ENCODE data around the gene STK32C.

Gene STK32C

DNA sequence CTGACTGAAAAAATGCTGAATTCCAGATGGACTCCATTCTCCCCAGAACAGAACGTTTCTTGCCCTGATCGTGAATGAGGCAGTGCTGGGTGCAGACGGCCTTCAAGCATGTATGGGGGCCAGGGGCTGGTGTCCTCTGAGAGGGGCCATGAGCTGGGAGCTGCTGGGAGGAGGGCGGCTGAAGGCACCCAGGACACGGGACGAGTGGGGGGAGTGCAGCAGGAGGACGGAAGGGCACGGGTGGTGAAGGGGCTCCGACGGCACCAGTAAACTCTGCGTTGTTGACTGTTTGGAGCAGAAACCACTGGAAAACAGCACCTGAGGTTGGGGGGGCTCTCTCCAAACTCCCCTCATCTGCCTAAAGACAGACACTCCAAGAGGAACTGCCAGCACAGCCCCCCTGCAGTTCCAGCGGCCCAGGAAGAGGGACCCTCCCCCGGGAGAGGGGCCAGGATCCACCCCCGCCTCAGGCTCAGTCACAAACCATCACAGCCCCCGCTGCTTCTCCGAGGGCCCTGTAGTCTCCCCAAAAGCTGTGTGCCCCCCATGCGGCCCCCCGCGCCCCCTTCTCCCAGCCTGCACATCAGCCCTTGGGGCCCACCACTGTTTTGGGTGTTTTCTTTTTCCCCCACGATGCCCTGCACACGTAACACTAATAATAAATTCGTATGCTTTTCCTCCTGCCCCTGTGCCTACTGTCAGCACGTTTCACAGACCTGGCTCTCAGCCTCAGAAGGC lies 65.5 kb downstream of the STK32C start:
- DNase-seq: no peak

DNA sequence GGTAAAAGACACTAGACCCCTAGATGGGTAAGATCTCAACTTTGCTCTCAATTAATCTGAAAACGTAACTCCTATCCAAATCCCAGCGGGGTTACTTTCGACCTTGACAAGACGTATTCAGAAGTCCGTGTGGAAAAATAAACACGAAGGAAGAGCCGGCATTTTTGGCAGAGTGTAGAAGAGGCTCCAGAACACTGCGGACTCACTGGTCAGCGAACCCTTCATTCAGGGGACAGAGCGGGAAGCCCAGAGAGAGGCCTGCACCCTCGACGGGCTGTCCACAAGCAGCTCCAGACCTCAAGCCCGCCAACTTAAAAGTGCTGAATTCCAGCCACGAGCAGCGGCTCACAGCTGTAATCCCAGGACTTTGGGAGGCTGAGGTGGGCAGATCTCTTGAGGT lies 66.3 kb downstream of the STK32C start:
- no peak for DNase-seq

DNA sequence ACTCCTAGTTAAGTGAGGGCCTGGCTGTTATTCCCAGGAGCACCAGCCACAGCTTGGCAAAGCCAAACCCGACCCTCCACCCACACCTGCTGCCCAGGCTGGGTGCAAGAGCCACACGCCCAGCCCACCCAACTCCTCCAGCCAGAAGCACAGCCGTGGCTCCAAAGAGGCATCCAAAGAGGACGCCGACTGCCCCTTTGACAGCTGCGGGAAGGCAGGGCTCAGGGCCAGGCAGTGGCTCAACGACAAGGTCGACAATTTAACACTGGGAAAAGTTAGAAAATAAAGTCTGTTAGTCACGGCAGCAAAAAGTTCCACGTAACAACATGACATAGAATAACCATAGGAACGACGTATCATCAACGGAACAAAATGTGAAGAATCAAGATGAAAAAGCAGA lies 66.7 kb downstream of the STK32C start:
- no peak for DNase-seq

DNA sequence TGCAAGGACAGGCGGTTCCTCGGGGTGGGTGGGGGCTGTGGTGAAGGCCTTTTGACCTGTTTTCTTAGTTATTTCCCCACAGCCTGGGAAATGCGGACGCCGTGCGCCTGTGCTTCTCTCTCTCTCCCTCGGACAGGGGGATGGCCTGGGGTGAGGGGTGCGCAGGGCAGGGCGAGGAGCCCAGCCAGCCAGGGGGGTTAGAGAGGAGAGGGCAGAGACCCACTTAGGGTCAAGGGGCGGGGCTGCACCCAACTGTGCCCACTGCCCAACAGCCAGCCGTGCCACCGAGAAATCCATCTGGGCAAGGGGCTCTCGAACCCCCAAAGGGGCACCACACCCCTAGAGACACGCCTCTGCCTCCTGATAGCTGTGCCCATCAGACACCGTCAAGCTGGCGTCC lies 67.2 kb downstream of the STK32C start:
- DNase-seq: no peak

DNA sequence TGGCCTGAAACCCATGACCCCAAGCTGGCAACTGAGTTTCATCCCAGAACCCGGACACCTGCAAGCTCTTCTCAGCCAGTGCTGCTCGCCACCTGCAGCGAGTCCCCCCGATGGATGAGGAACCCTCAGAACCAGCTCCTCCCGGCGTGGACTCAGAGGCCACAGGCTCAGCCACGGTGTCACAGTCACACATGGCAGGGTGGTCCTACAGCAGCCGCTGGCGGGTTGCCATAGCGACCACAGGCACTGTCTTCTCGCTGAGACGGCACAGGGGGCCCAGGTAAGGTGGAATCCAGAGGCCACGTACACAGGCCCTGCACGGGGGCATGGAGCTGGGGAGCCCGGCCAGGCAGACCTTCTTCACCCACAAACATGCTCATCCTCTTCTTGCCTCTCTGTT lies 67.6 kb downstream of the STK32C start:
- no peak for DNase-seq

DNA sequence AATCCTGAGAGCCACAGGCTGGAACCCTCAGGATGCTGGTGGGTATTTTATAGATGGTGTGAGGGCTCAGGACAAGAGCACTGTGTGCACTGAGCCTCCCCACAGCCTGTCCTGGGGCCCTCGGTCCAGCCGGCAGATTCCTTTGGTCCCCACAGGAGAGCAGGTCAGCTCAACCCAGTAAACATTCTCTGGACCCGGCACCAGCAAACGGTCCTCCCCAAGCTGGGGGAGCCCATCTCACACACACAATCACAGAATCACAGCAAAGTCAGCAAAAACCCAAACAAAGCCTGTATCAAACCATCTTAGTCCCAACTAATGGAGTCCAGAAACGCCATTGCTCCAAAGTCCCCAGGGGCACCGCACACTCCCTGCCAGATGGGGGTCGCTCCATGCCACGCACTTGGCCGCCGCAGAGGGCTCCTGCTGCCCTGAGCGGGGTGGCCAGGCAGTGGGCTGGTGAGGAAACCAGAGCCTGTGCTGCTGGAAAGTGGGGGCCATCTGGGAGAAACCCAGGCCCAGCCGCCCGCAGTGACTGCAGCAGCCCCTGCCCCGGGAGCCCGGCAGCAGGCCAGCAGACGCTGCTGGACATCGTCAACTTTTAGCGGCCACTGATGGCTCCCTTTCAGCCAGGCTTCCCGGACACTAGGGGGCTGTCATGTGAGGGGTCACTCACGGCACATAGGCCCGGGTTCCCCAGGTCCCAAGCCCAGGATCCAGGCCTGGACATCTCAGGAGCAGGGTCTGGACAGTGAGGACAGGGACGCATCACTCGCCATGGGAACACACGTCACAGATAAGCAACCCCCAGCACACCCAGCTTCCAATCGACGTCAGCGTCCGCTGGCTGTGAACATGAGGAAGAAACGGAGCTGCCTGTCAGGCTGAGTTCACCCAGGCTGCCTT lies 68.4 kb downstream of the STK32C start:
- no peak for DNase-seq

DNA sequence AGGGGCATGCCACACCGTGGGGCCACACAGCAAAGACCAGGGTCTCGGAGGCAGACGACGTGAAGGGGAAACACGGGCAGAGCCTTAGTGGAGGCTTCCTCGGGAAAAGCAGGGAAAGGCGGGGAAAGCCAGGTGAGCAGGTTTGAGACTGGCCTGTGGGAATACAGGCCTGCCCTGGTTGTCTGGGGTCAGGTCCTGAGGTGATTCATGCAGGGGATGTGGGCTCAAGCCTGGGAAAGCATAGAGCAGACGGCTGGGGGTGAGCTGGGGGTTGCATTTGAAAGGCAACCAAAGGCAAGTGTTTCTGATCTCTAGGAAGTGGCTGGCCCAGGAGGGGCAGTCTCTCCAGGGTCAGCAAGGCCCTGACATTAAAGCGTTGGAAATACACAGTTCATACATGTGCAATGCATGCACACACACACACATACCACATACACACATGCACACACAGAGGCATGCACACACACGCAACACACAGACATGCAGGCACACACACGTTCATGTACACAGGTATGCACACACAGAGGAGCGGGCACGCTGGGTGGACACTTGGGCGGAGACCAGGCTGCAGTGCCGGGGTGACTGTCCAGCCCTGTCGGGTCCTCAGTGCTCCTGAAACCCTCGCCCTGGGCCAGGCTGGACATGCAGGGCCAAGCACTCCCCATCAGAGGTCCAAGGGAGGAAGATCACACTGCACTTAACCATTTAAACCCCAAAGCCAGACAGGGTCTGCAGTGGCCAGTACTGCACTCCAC lies 69.2 kb downstream of the STK32C start:
- DNase-seq: no peak

DNA sequence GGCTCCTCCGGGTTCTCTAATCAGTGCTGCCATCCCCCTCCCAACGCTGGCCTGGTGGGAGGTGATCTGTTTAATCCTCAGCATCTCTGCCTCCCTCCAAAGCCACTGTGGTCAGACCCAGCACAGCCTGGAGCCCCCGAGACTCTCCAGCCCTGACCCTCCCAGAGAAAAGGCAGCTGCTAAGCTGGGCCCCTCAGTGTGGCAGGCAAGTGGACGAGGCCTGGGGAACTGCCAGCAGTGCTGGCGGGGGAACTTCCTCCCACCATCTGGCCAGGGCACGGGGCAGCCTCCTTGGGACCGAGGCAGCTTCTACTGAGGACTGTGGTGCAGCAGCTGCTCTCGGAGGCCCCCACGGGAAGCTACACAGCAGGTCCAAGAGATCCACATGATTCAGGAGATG lies 69.9 kb downstream of the STK32C start:
- DNase-seq: no peak

DNA sequence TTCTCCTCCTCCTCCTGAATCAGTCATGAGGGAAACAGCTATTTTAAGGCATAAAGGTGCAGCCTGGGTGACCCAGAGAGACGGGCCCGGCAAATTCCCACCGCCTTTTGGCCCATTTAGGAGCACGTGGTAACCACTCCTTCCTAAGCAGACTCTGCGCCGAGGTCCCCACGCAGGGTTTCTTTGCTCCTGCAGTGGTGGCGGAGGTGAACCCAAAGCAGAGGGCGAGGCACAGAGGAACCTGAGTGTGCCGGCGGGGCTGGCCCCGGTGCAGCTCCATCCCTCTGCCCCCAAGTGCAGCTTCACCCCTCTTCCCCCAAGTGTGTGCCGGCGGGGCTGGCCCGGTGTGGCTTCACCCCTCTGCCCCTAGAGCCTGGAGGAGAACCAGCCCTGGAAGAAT lies 70.4 kb downstream of the STK32C start:
- DNase-seq: no peak

DNA sequence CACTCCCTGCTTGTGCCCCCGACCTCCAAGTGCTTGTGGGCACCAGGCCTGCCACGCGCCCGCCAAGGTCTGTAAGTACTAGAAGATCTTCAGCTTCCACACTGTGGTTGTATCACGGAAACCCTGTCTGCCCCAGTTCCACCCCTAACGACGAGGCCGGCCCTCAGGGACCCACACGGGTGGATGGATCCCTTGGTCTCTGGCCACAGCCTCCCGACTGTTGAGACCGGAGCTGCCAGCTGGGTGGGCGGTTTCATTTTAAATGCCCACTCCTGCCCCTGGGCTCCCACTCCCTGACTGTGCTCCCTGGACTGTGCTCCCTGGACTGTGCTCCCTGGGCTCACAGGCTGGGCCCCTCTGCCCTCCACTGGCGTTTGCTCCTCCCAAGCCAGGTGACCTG lies 70.9 kb downstream of the STK32C start:
- DNase-seq: no peak

DNA sequence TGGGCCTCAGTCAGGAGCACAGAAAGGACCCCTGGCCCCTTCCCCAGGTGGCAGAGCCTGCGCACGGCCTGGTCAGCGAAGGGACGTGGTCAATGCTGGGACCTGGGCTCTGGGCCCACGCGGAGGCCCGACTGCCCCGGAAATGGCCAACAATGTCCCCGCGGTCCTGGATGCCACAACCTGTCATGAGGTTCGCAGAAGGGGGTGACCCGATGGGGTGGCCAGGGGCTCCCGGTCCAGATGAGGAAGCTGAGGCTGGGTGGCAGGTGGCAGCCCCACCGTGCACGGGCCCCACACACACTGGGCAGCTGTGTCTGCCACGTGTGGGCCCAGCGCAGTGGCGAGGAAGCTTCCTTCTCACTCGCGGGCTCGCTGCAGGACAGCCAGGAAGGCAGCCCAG lies 71.6 kb downstream of the STK32C start:
- no peak for DNase-seq

DNA sequence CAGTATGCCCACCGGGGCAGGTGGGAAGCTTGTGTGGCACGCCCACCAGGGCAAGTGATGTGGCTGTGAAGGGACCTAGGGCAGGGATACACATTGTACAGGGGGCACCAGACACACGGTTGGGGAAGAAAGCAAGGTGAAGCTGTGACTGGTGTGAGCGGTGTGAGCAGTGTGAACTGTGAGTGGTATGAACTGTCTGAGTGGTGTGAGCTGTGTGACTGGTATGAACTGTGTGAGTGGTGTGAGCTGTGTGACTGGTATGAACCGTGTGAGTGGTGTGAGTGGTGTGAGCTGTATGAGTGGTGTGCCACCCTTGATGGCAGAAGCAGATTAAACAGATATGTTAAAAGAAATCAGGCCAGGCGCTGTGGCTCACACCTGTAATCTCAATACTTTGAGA lies 72.9 kb downstream of the STK32C start:
- DNase-seq: no peak

DNA sequence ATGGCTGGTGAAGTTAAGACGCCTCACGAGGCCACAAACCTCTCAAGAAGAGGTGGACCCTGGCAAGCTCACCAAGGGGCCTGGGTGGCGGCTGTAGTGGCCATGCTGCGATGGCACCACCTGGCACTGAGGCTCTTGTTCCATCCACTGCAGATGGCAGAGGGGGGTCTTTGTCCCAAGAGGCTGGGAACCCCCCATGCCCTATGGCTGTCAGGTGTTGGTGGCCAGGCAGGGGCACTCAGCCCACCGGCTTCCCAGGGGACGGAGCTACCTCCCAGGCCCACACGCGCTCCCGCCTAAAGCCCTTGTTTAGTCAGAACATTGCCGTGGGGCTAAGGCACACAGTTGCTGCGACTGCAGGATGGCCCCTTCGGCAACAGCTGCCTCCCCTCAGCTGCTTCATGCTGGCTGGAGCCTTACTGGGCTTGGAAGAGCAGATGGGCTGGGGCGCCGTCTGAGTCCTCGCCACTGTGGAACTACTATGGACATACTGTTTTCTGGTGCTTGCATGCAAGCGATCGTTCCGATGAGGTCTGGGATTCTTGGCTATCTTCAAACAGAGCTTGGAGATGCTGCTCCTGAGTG lies 74.2 kb downstream of the STK32C start:
- DNase-seq: no peak

DNA sequence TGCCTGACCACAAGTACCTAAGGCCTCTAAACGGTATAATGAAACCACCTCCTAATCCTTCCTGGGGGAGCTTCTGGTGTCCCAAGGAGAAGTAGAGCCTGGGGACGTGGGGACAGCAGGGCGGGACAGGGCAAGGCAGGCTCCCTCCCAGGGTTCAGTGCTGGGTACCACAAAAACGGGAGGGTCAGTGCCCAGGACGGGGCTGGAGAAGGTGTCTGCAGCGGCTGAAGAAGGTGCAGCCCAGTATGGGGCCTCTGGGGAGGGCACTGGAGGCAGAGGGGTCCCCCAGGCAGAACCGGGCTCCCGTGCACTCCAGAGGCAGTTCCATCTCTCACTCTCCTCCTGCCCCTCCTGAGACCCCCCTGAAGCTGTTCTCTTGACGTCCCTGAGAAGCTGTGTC lies 74.8 kb downstream of the STK32C start:
- DNase-seq: no peak

DNA sequence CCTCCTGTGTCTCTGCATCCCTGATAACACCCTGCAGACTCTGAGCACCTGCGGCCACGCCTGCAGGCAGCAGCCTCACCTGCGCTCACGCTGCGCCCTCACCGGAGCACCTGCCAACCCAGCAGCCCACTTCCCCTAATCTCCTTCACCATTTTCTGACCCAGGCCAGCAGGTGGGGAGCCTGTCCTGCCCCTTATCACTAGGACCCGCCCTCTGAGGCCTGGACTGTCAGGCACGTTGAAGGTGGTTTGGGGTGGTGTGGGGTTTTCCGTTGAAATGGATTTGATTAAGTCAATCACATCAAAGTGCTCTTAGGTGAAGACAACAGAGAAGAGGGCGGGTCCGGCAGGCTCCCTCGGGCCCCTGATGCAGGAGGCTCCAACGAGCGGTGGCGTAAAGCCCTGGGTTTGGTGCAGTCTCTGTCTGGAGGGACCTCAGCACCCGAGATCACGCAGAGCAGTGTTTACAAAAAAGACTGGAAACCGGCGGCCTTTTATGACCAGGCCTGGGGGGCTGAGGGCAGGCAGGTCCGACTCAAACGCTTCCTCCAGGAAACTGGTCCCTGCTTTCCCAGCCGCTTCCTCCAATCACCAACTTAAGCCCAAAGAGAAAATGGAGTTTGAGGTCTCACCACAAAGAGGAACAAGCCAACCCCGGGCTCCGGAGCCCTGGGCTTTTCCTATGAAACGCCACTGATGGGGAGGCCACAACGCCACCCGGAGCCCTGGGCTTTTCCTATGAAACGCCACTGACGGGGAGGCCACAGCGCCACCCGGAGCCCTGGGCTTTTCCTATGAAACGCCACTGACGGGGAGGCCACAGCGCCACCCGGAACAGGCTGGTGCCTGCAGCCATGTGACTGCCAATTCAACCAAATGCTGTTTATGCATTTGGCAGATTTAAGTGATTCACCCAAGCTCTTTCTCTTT lies 75.5 kb downstream of the STK32C start:
- DNase-seq: no peak

DNA sequence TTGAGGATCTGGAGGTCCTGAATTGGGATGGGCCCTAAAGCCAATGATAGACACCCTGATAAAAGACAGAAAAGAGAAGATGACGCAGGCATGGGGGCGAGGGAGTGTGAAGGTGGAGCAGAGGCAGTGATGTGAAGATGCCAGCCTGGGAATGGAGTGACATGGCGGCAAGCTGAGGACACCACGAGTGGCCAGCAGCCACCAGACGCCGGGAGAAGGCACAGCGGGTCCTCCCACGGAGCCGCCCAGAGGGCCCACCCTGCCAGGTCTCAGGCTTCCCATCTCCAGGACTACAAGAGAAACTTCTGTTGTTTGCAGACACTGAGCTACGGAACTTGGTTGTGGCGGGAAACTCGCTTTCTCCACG lies 76.1 kb downstream of the STK32C start:
- no peak for DNase-seq

DNA sequence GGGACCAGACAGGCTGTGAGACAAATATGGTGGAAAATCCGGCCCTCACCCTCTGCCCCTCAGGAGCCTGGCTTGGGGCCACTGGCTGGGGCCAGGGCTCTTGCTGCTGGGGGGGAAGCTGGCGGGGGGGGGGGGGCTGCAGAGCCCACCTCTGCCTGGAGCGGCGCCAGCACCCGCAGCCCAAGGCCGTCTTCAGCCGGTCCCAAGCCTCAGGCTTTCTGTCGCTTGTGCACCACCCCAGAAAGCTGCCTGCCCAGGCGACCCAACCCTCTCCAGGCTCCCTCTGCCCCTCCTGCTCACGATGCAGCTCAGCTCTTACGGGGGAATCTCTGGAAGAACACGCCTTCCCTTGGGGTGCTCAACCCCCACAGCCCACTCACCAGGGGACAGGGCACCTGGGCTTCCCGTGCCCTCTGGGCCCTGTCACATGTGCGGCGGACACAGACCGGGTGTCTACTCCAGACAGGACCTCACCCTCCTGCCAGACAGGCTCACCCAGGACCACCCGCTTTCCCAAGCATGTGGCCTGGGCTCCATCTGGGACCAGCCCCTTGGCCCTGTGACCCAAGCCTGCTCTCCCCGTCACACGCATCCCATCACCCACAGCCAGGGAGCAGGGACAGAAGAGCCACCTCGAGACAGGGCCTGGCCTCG lies 77.1 kb downstream of the STK32C start:
- no peak for DNase-seq

DNA sequence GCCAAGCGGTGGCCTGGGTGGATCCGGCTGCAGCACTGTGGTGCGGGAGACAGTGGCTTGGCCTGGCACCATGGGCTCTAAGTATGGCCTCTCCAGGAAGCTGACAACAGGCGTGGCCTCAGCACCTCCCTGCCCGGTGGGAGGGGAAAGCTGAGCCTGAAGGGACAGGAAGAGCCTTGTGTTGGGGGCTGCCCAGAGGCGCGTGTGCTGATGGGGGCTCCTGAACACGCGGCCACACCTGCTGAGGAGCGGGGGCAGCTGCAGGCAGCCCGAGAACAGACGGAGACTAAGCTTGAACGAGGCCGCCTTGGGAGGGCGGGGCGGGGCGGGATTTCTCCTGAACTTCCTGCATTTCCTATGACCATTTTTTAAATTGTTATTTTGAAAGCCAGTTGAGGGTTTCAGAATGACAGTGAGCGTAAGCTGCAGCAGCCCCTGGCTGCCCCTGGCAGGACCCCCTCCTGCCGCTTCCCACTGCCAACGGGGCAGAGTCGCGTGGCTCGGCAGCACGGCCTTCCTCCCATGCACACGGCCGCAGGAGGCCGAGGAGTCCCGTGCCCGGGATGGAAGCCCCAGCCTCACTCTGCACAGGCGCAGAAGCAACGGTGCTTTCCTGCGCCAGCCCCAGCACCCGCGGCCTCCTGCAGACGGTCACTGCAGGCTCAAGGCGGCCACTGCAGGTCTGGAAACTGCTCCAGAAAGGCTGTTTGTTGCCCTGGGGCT lies 77.8 kb downstream of the STK32C start:
- DNase-seq: peak; percentile 63

DNA sequence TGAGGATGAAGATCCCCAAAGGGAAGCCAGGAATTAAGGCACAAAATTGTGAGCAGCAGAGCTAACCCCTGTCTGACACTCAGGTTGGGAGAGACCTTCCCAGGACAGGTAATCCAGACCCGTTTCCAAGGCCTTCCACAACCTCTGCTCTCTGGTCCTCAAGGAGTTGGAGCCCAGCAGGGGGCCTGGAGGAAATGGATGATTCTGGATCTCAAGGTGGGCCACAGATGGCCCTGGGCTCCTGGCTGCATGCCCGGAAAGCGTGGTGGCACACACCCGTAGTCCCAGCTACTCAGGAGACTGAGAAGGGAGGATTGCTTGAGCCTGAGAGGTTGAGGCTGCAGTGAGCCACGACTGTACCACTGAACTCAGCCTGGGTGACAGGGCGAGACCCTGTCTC lies 78.7 kb downstream of the STK32C start:
- DNase-seq: no peak

DNA sequence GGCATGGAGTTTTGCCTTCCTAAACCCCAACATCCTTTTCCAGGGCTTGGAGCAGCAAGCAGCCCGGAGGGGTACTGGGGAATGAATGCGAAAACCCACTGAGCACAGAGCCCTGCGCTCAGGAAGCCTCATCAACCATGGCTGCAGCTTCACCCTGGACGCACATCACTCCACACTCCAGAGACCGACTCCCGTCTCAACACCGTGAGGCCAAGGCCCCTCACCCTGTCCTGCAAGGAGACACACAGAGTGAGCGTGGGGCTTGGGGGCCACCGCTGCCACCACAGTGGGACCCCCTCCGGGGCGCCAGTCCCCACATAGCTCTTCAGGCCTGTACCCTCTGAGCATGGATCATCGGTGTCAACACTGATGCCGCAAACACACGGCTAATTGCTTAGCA lies 79.1 kb downstream of the STK32C start:
- no peak for DNase-seq

DNA sequence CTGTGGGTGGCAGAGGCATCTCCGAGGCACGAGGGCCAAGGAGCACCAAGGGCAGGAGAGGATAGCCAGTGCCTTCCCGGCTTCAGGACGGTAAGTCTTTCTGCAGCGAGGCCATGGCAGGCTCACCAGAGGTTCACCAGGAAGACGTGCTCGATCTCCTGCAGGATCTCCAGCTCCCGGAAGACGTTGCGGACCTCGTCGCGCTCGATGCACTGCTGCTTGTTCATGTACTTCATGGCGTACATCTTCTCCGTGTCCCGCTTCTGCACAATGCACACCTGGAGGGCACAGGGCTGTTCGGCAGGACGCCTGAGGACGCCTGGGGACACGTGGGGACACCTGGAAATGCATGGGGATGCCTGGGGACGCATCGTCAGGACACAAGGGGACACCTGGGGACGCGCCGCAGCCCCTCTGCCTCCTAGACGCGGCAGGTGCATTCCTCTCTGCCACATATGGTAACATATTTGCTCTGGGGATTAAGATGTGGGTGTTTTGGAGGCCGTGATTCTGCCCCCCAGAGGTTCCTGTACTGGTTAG lies 79.8 kb downstream of the STK32C start:
- DNase-seq: no peak
